Osteoblast (primary cell): ENCODE measurements around the gene MTA1. TPM values are rescaled to one million over a fixed set of nuclear protein-coding genes. Genes with fewer than 3 reads are reported as not detected.

ENCODE experiments used
- DNase-seq: peaks from one replicate; pipeline ENCODE4 v3.0.0; 2011; ENCODE audit warnings: low spot score, mixed read lengths; ENCODE audit not compliant: insufficient read length; ENCODE audit errors: missing footprints
- H2AFZ ChIP-seq: 2 replicates; pipeline ENCODE4 v1.6.0; 2011; ENCODE audit warnings: mild to moderate bottlenecking, low read length
- H3K27ac ChIP-seq: 2 replicates; pipeline ENCODE4 v1.5.1; 2011; ENCODE audit warnings: mild to moderate bottlenecking, low read depth, low read length, moderate library complexity
- H3K27me3 ChIP-seq: 2 replicates; pipeline ENCODE4 v1.6.0; 2012; ENCODE audit warnings: mild to moderate bottlenecking, control low read depth, inconsistent platforms, low read length, moderate library complexity; ENCODE audit not compliant: insufficient read depth
- H3K36me3 ChIP-seq: 2 replicates; pipeline ENCODE4 v1.5.1; 2011; ENCODE audit warnings: mild to moderate bottlenecking, low read length, control low read depth, moderate library complexity; ENCODE audit not compliant: insufficient read depth
- H3K4me1 ChIP-seq: 2 replicates; pipeline ENCODE4 v1.5.1; 2011; ENCODE audit warnings: mild to moderate bottlenecking, low read length, control low read depth, moderate library complexity; ENCODE audit not compliant: insufficient read depth
- H3K4me2 ChIP-seq: 2 replicates; pipeline ENCODE4 v1.6.0; 2011; ENCODE audit warnings: mild to moderate bottlenecking, low read length; ENCODE audit not compliant: insufficient read depth
- H3K4me3 ChIP-seq: fragments of 200-600 bp; sonication (generic); 3 replicates; pipeline ENCODE4 v1.5.1; 2012; ENCODE audit warnings: mild to moderate bottlenecking, low read length, inconsistent platforms; ENCODE audit not compliant: insufficient read depth
- H3K79me2 ChIP-seq: 2 replicates; pipeline ENCODE4 v1.6.0; 2012; ENCODE audit warnings: mild to moderate bottlenecking, low read length, control low read depth, inconsistent platforms; ENCODE audit not compliant: insufficient read depth
- H3K9me3 ChIP-seq: 2 replicates; pipeline ENCODE4 v1.5.1; 2011; ENCODE audit warnings: low read depth, low read length, control low read depth
- H4K20me1 ChIP-seq: 2 replicates; pipeline ENCODE4 v1.6.0; 2012; ENCODE audit warnings: mild to moderate bottlenecking, low read length, control low read depth; ENCODE audit not compliant: insufficient read depth
- CTCF ChIP-seq: IDR thresholded peaks from 2 replicates; pipeline ENCODE4 v1.5.1; 2011; ENCODE audit warnings: mild to moderate bottlenecking, low read depth, low read length, moderate library complexity; ENCODE audit errors: extremely low read depth
- total RNA-seq: library from RNA; depleted of rRNA; stranded (reverse); fragments of >200 nt; gene quantifications from 2 replicates; pipeline ENCODE4 v1.2.3, GENCODE V29; 2012

Gene MTA1
- total RNA-seq, 1 donor = 60.4 TPM

GRCh38 chr14:105486163-105486973 lies 66.7 kb downstream of the MTA1 start, which contains the start of gene CRIP1:
CRIP1 (plus strand) TSS chr14:105486886; CDS start chr14:105487260, 374 bp downstream.
- Histone ChIP-seq H4K20me1 (no peaks in the 10 kb centered on the region), H2AFZ (no peak within 1 kb of the TSS), H3K4me2 (peak within 1 kb of the TSS; percentile 28), H3K79me2 (no peaks in the 10 kb centered on the region), H3K36me3 (no peaks in the 10 kb centered on the region), H3K4me1 (peaks cover 14% of the 10 kb centered on the region), H3K27ac (no peak within 1 kb of the TSS), H3K9me3 (no peaks in the 10 kb centered on the region), H3K27me3 (peaks cover 22% of the 10 kb centered on the region), H3K4me3 (peak within 1 kb of the TSS; percentile 33)
- no peak for DNase-seq
- no peak for TF ChIP-seq CTCF

GRCh38 chr14:105486974-105487448 lies 67.4 kb downstream of the MTA1 start:
- TF ChIP-seq CTCF = no peak
- Histone ChIP-seq H2AFZ (no peak overlapping the region), H3K4me1 (peaks cover 9% of the 10 kb centered on the region), H3K9me3 (no peaks in the 10 kb centered on the region), H3K36me3 (no peaks in the 10 kb centered on the region), H3K4me3 (peak overlapping the region; percentile 33), H3K27me3 (peaks cover 22% of the 10 kb centered on the region), H3K79me2 (no peaks in the 10 kb centered on the region), H3K4me2 (peak overlapping the region; percentile 28), H3K27ac (no peak overlapping the region), H4K20me1 (no peaks in the 10 kb centered on the region)
- DNase-seq = no peak

- Histone ChIP-seq H3K9me3 (no peaks in the 10 kb centered on the region), H3K27me3 (peaks cover 22% of the 10 kb centered on the region), H3K27ac (no peak overlapping the region), H3K4me3 (peak overlapping the region; percentile 33), H3K79me2 (no peaks in the 10 kb centered on the region), H3K4me1 (peaks cover 4% of the 10 kb centered on the region), H2AFZ (no peak overlapping the region), H3K36me3 (no peaks in the 10 kb centered on the region), H3K4me2 (peak overlapping the region; percentile 28), H4K20me1 (peaks cover 2% of the 10 kb centered on the region)
- DNase-seq = no peak
- TF ChIP-seq CTCF = no peak
Measured at GRCh38 chr14:105487449-105487985, 67.9 kb downstream of the MTA1 start.
